Measurements from ENCODE around the gene INSC. TPM values are rescaled to one million over a fixed set of nuclear protein-coding genes. Genes with fewer than 3 reads are reported as not detected.
A peak's percentile ranks its signal among the peaks of the same experiment; 100 is the strongest.

Gene INSC
- total RNA-seq, 1 experiment from 2014 or later: 1.0 TPM

GRCh38 chr11:15208378-15209222 lies 93.9 kb downstream of the INSC start:
- DNase-seq (ENCODE audit: low spot score): peak; percentile 75
- TF ChIP-seq EZH2 (IDR thresholded peaks at IDR 0.05; ENCODE audit: borderline replicate concordance, low read depth, low read length, poor library complexity, severe bottlenecking) (no peak), CTCF (conservative IDR thresholded peaks at IDR 0.05; ENCODE audit: low read depth, low read length) (peak; percentile 88)
- intact Hi-C loops (cut with micrococcal nuclease; ENCODE audit: unreplicated experiment): loop anchor here (1.0 to 10.0 kb wide), 4 partner anchors 107 to 674 kb away; no protein-coding TSS in a partner anchor
- no peaks in the 10 kb centered on the region for H3K27me3 ChIP-seq (replicated peaks; ENCODE audit: insufficient read depth, low read depth, low read length, poor library complexity)
- CTCF ChIA-PET: interaction anchor here (0.6 to 1.6 kb wide), 2 partner anchors 108 to 113 kb away, joined by 3 read pairs; no protein-coding TSS in a partner anchor
- no peaks in the 10 kb centered on the region for H3K9me3 ChIP-seq (ENCODE audit: low read depth, low read length, poor library complexity, severe bottlenecking)
- BruUV-seq (replicated peaks): no TSS peak
- H3K36me3 ChIP-seq (ENCODE audit: insufficient read depth, low read length, poor library complexity, severe bottlenecking): no peaks in the 10 kb centered on the region
- POLR2A ChIA-PET (ENCODE audit: low non-redundant PET): no interaction called here
- no peak overlapping the region for H3K4me3 ChIP-seq (ENCODE audit: low read depth, low read length, poor library complexity, severe bottlenecking)
- no peaks in the 10 kb centered on the region for H3K4me1 ChIP-seq (ENCODE audit: insufficient read depth, low read length, poor library complexity, severe bottlenecking)
- no peak overlapping the region for H3K27ac ChIP-seq (ENCODE audit: low read depth, low read length, poor library complexity, severe bottlenecking)

- intact Hi-C loops (cut with micrococcal nuclease; ENCODE audit: unreplicated experiment): no loop called here
- H3K27me3 ChIP-seq (replicated peaks; ENCODE audit: insufficient read depth, low read depth, low read length, poor library complexity): no peaks in the 10 kb centered on the region
- H3K4me3 ChIP-seq (ENCODE audit: low read depth, low read length, poor library complexity, severe bottlenecking): no peak overlapping the region
- H3K9me3 ChIP-seq (ENCODE audit: low read depth, low read length, poor library complexity, severe bottlenecking): no peaks in the 10 kb centered on the region
- no TSS peak for BruUV-seq (replicated peaks)
- H3K4me1 ChIP-seq (ENCODE audit: insufficient read depth, low read length, poor library complexity, severe bottlenecking): no peaks in the 10 kb centered on the region
- TF ChIP-seq EZH2 (IDR thresholded peaks at IDR 0.05; ENCODE audit: borderline replicate concordance, low read depth, low read length, poor library complexity, severe bottlenecking) (no peak), CTCF (conservative IDR thresholded peaks at IDR 0.05; ENCODE audit: low read depth, low read length) (no peak)
- H3K36me3 ChIP-seq (ENCODE audit: insufficient read depth, low read length, poor library complexity, severe bottlenecking): no peaks in the 10 kb centered on the region
- H3K27ac ChIP-seq (ENCODE audit: low read depth, low read length, poor library complexity, severe bottlenecking): no peak overlapping the region
- POLR2A ChIA-PET (ENCODE audit: low non-redundant PET): no interaction called here
- CTCF ChIA-PET: no interaction called here
- DNase-seq (ENCODE audit: low spot score): no peak
Observed at GRCh38 chr11:15212876-15213275, 98.2 kb downstream of the INSC start.

GRCh38 chr11:15213471-15214231 lies 98.9 kb downstream of the INSC start:
- intact Hi-C loops (cut with micrococcal nuclease; ENCODE audit: unreplicated experiment): no loop called here
- no peak for DNase-seq (ENCODE audit: low spot score)
- no peak overlapping the region for H3K27ac ChIP-seq (ENCODE audit: low read depth, low read length, poor library complexity, severe bottlenecking)
- ChIA-PET CTCF (no interaction called here), POLR2A (ENCODE audit: low non-redundant PET) (no interaction called here)
- no peaks in the 10 kb centered on the region for H3K4me1 ChIP-seq (ENCODE audit: insufficient read depth, low read length, poor library complexity, severe bottlenecking)
- no peaks in the 10 kb centered on the region for H3K9me3 ChIP-seq (ENCODE audit: low read depth, low read length, poor library complexity, severe bottlenecking)
- no peaks in the 10 kb centered on the region for H3K36me3 ChIP-seq (ENCODE audit: insufficient read depth, low read length, poor library complexity, severe bottlenecking)
- H3K27me3 ChIP-seq (replicated peaks; ENCODE audit: insufficient read depth, low read depth, low read length, poor library complexity): no peaks in the 10 kb centered on the region
- H3K4me3 ChIP-seq (ENCODE audit: low read depth, low read length, poor library complexity, severe bottlenecking): no peak overlapping the region
- no TSS peak for BruUV-seq (replicated peaks)
- TF ChIP-seq CTCF (conservative IDR thresholded peaks at IDR 0.05; ENCODE audit: low read depth, low read length) (no peak), EZH2 (IDR thresholded peaks at IDR 0.05; ENCODE audit: borderline replicate concordance, low read depth, low read length, poor library complexity, severe bottlenecking) (no peak)

All from A673 (cell line).